SK-N-SH (cell line): ENCODE measurements around the gene UGT1A7. TPM values are rescaled to one million over a fixed set of nuclear protein-coding genes. Genes with fewer than 3 reads are reported as not detected.
A peak's percentile ranks its signal among the peaks of the same experiment; 100 is the strongest.

Source experiments
- CTCF ChIA-PET: fragments of 300-600, 350-600 bp; formaldehyde crosslinking; extraction: SDS; loops from one replicate; lab custom pipeline; 2021; lab: Yijun Ruan, JAX
- POLR2A ChIA-PET: fragments of 350-600 bp; sonication (Branson Sonifier 250); formaldehyde crosslinking; extraction: SDS; loops from one replicate; lab custom pipeline; 2020; ENCODE audit warnings: antibody characterized with exemption, inconsistent platforms; lab: Yijun Ruan, JAX
- DNase-seq: peaks from one replicate; pipeline ENCODE4 v3.0.0; 2012
- H2AFZ ChIP-seq: fragments of 200-600 bp; sonication (generic); 2 replicates; pipeline ENCODE4 v1.8.1; 2016; ENCODE audit warnings: antibody characterized with exemption, mild to moderate bottlenecking, low read depth
- H3F3A ChIP-seq: fragments of 200-600 bp; sonication (generic); replicated peaks from 2 replicates; pipeline ENCODE3; 2016; ENCODE audit warnings: antibody characterized with exemption, mild to moderate bottlenecking; ENCODE audit not compliant: insufficient read depth
- H3K27ac ChIP-seq, 2 experiments: fragments of 200-500 bp in 1 of 2; fragments of 200-600 bp in 1 of 2; sonication (Bioruptor generic) in 1 of 2; sonication (generic), shearing (Covaris generic) in 1 of 2; 2 replicates each; pipeline versions ENCODE4 v1.5.1 to v1.6.1; 2014 to 2016; ENCODE audit warnings: low read depth in 2 of 2, inconsistent platforms in 1 of 2, low read length in 1 of 2, mild to moderate bottlenecking in 1 of 2, mixed read lengths in 1 of 2
- H3K27me3 ChIP-seq: fragments of 200-600 bp; sonication (generic), shearing (Covaris generic); 2 replicates; pipeline ENCODE4 v1.6.1; 2016; ENCODE audit warnings: mixed run types; ENCODE audit not compliant: insufficient read depth
- H3K36me3 ChIP-seq, 2 experiments: fragments of 200-500 bp in 1 of 2; fragments of 200-600 bp in 1 of 2; sonication (Bioruptor generic) in 1 of 2; sonication (generic) in 1 of 2; replicated peaks in 1 of 2; 2 replicates each; pipeline versions ENCODE3 to v1.5.1; 2014 to 2016; ENCODE audit warnings: low read length in 1 of 2, mild to moderate bottlenecking in 1 of 2; ENCODE audit not compliant: insufficient read depth in 2 of 2, control insufficient read depth in 1 of 2
- H3K4me1 ChIP-seq, 2 experiments: fragments of 200-500 bp in 1 of 2; fragments of 200-600 bp in 1 of 2; sonication (Bioruptor generic) in 1 of 2; sonication (generic), shearing (Covaris generic) in 1 of 2; 2 replicates each; pipeline versions ENCODE4 v1.5.1 to v1.6.1; 2014 to 2016; ENCODE audit warnings: low read depth in 1 of 2, low read length in 1 of 2, mixed run types in 1 of 2; ENCODE audit not compliant: insufficient read depth in 2 of 2, control insufficient read depth in 1 of 2
- H3K4me2 ChIP-seq: fragments of 200-600 bp; sonication (generic), shearing (Covaris generic); 2 replicates; pipeline ENCODE4 v1.6.1; 2017; ENCODE audit warnings: mixed run types
- H3K4me3 ChIP-seq, 2 experiments: fragments of 200-500 bp in 1 of 2; fragments of 200-600 bp in 1 of 2; sonication (Bioruptor generic) in 1 of 2; sonication (generic), shearing (Covaris generic) in 1 of 2; 2 replicates each; pipeline versions ENCODE4 v1.5.1 to v1.8.1; 2014 to 2016; ENCODE audit warnings: low read depth in 2 of 2, inconsistent platforms in 1 of 2, low read length in 1 of 2, mild to moderate bottlenecking in 1 of 2, mixed read lengths in 1 of 2, moderate library complexity in 1 of 2
- H3K79me2 ChIP-seq: fragments of 200-600 bp; sonication (generic); 2 replicates; pipeline ENCODE4 v1.8.1; 2017; ENCODE audit warnings: mild to moderate bottlenecking; ENCODE audit not compliant: insufficient read depth
- H3K9ac ChIP-seq: fragments of 200-600 bp; sonication (generic); 2 replicates; pipeline ENCODE4 v1.6.1; 2017; ENCODE audit warnings: mixed run types
- H3K9me2 ChIP-seq: fragments of 200-600 bp; sonication (generic); 2 replicates; pipeline ENCODE4 v1.6.1; 2017; ENCODE audit warnings: mixed run types
- H3K9me3 ChIP-seq: fragments of 200-600 bp; sonication (generic); 2 replicates; pipeline ENCODE4 v1.6.1; 2017; ENCODE audit warnings: mixed run types, mild to moderate bottlenecking, moderate library complexity
- H4K20me1 ChIP-seq: fragments of 200-600 bp; sonication (generic); 2 replicates; pipeline ENCODE4 v1.6.1; 2017; ENCODE audit warnings: mild to moderate bottlenecking, mixed run types; ENCODE audit not compliant: insufficient read depth
- JUND ChIP-seq: IDR thresholded peaks from 2 replicates; pipeline ENCODE4 v1.4.0; 2012
- PBX3 ChIP-seq: IDR thresholded peaks from 2 replicates; pipeline ENCODE4; 2012
- TAF1 ChIP-seq: IDR thresholded peaks from 2 replicates; pipeline ENCODE4 v1.6.1; 2012; ENCODE audit warnings: low read depth, mild to moderate bottlenecking, low read length, moderate library complexity, borderline replicate concordance
- USF1 ChIP-seq: IDR thresholded peaks from 2 replicates; pipeline ENCODE4 v1.4.0; 2012; ENCODE audit warnings: low read depth, borderline replicate concordance
- ZBTB33 ChIP-seq: IDR thresholded peaks from 2 replicates; pipeline ENCODE4 v1.4.0; 2012; ENCODE audit warnings: low read depth, borderline replicate concordance
- WGBS: methylation state at CpG from one replicate; pipeline ENCODE4 v1.1.6; 2017; ENCODE audit warnings: low lambda C conversion rate; 5-methylcytosine and 5-hydroxymethylcytosine counted together
- polyA plus RNA-seq, 3 experiments: library from polyadenylated mRNA; depleted of rRNA; stranded (reverse); fragments of >200 nt; gene quantifications; 2 replicates each; pipeline ENCODE4 v1.2.3, GENCODE V29; 2012

Gene UGT1A7
- polyA plus RNA-seq, 1 of the 3 experiments (the other 2 are of a cell fraction) = not detected

GRCh38 chr2:233811732-233812131 is 130.0 kb downstream of the UGT1A7 start (continued):
- no peak for TF ChIP-seq PBX3

- Histone ChIP-seq H3F3A (no peaks in the 10 kb centered on the region), H3K9me2 (no peaks in the 10 kb centered on the region), H3K9me3 (no peaks in the 10 kb centered on the region), H3K9ac (no peak overlapping the region), H3K27ac (no peak overlapping the region), H3K36me3 (no peaks in the 10 kb centered on the region), H2AFZ (no peak overlapping the region), H3K27me3 (no peaks in the 10 kb centered on the region; the same call in 1 of the 2 replicates), H3K79me2 (no peaks in the 10 kb centered on the region), H3K4me1 (peaks cover 0 to 3% of the 10 kb centered on the region in 2 experiments; a peak in 1 of 4 replicates), H3K4me2 (no peak overlapping the region), H3K4me3 (no peak overlapping the region), H4K20me1 (no peaks in the 10 kb centered on the region)
- ChIA-PET CTCF (interaction anchor here (1.3 kb wide), 1 partner anchor 105 kb away, joined by 3 read pairs; no protein-coding TSS in a partner anchor), POLR2A (no interaction called here)
- TF ChIP-seq JUND (no peak), TAF1 (no peak), USF1 (no peak), PBX3 (no peak), ZBTB33 (no peak)
- DNase-seq = no peak
- WGBS = 51% methylated on average over 3 of the region's 3 CpGs
Observed at GRCh38 chr2:233813236-233814055, 131.7 kb downstream of the UGT1A7 start.

- ChIA-PET POLR2A (no interaction called here), CTCF (interaction anchor here (1.3 kb wide), 1 partner anchor 104 kb away, joined by 3 read pairs; no protein-coding TSS in a partner anchor)
- H3K4me3 ChIP-seq = no peak overlapping the region
- H3K79me2 ChIP-seq = no peaks in the 10 kb centered on the region
- H3K27ac ChIP-seq = no peak overlapping the region
- H4K20me1 ChIP-seq = no peaks in the 10 kb centered on the region
- H3F3A ChIP-seq = no peaks in the 10 kb centered on the region
- H3K9ac ChIP-seq = no peak overlapping the region
- no peaks in the 10 kb centered on the region for H3K36me3 ChIP-seq
- no peaks in the 10 kb centered on the region for H3K9me2 ChIP-seq
- no CpG with 5 or more reads among the region's 2 CpGs for WGBS
- H3K4me1 ChIP-seq = peaks cover 0 to 3% of the 10 kb centered on the region in 2 experiments; a peak in 1 of 4 replicates
- no peak for TF ChIP-seq ZBTB33
- TF ChIP-seq USF1 = peak; percentile 83
- no peaks in the 10 kb centered on the region for H3K9me3 ChIP-seq
- no peaks in the 10 kb centered on the region; the same call in 1 of the 2 replicates for H3K27me3 ChIP-seq
- no peak overlapping the region for H2AFZ ChIP-seq
- H3K4me2 ChIP-seq = no peak overlapping the region
- no peak for DNase-seq
Observed at GRCh38 chr2:233814056-233814835, 132.5 kb downstream of the UGT1A7 start.
